B cell (primary cell): Measurements from ENCODE around the gene MAU2. TPM values are rescaled to one million over a fixed set of nuclear protein-coding genes. Genes with fewer than 3 reads are reported as not detected.

ENCODE experiments used
- ATAC-seq: fragments of 200-7000 bp; cut with Tn5 transposase; one replicate; pipeline ENCODE4 v1.10.0; 2021; ENCODE audit warnings: low read depth, mild to moderate bottlenecking, moderate number of reproducible peaks, moderate library complexity
- CTCF ChIA-PET: fragments of 350-600 bp; sonication (Branson Sonifier 250); formaldehyde crosslinking; loops from one replicate; lab custom pipeline; 2021; ENCODE audit warnings: antibody characterized with exemption, inconsistent platforms; lab: Charles Lee
- POLR2A ChIA-PET: fragments of 350-600 bp; sonication (Branson Sonifier 250); formaldehyde crosslinking; loops from one replicate; lab custom pipeline; 2021; ENCODE audit warnings: antibody characterized with exemption; lab: Charles Lee
- DNase-seq: peaks from one replicate; pipeline ENCODE4 v3.0.0; 2013
- H2AFZ ChIP-seq: 2 replicates; pipeline ENCODE4 v1.6.1; 2012; ENCODE audit warnings: mild to moderate bottlenecking, low read depth, low read length; ENCODE audit not compliant: insufficient read depth, poor library complexity, severe bottlenecking
- H3K27ac ChIP-seq, 2 donors: 1 replicate in 1 of 2; 2 replicates in 1 of 2; pipeline ENCODE4 v1.5.1; 2012 to 2013; ENCODE audit warnings: low read length in 2 of 2, mild to moderate bottlenecking in 2 of 2, moderate library complexity in 1 of 2
- H3K27me3 ChIP-seq, 4 experiments: fragments of 200-600 bp in 1 of 4; sonication (generic) in 1 of 4; replicated peaks in 1 of 4; 1 replicate in 2 of 4; 2 replicates in 2 of 4; pipeline versions ENCODE4 v1.6.1 to v1.7.0; 2013 to 2016; ENCODE audit warnings: low read length in 3 of 4, mild to moderate bottlenecking in 2 of 4, mixed read lengths in 1 of 4, moderate library complexity in 1 of 4; ENCODE audit not compliant: insufficient read depth in 4 of 4, control insufficient read depth in 3 of 4; ENCODE audit errors: control extremely low read depth in 1 of 4
- H3K36me3 ChIP-seq, 2 experiments: replicated peaks in 1 of 2; 1 replicate in 1 of 2; 2 replicates in 1 of 2; pipeline versions ENCODE4 v1.6.1 to v1.7.1; 2013; ENCODE audit warnings: low read length in 1 of 2; ENCODE audit not compliant: insufficient read depth in 2 of 2, control insufficient read depth in 1 of 2; ENCODE audit errors: control extremely low read depth in 1 of 2, extremely low read depth in 1 of 2
- H3K4me1 ChIP-seq, 2 donors: fragments of 200-600 bp in 1 of 2; sonication (generic) in 1 of 2; 1 replicate in 1 of 2; 2 replicates in 1 of 2; pipeline versions ENCODE4 v1.5.1 to v1.6.1; 2013 to 2017; ENCODE audit warnings: low read length in 2 of 2; ENCODE audit not compliant: control insufficient read depth in 2 of 2, insufficient read depth in 2 of 2
- H3K4me2 ChIP-seq: replicated peaks from 2 replicates; pipeline ENCODE3; 2012; ENCODE audit warnings: mild to moderate bottlenecking, low read depth, low read length; ENCODE audit not compliant: poor library complexity, severe bottlenecking
- H3K4me3 ChIP-seq, 5 experiments: fragments of 200-600 bp in 1 of 5; sonication (generic) in 1 of 5; 1 replicate in 3 of 5; 2 replicates in 2 of 5; pipeline versions ENCODE4 v1.5.1 to v1.7.0; 2011 to 2016; ENCODE audit warnings: low read length in 4 of 5, mild to moderate bottlenecking in 4 of 5, low read depth in 2 of 5, control low read depth in 1 of 5, moderate library complexity in 1 of 5; ENCODE audit not compliant: insufficient read depth in 1 of 5; ENCODE audit errors: control extremely low read depth in 1 of 5, extremely low read depth in 1 of 5
- H3K79me2 ChIP-seq: fragments of 200-600 bp; sonication (generic); one replicate; pipeline ENCODE4 v1.6.0; 2016; ENCODE audit warnings: low read length; ENCODE audit not compliant: control insufficient read depth, insufficient read depth
- H3K9ac ChIP-seq: fragments of 200-600 bp; sonication (generic); 2 replicates; pipeline ENCODE4 v1.6.1; 2017; ENCODE audit warnings: mild to moderate bottlenecking, low read length, moderate library complexity
- H3K9me3 ChIP-seq, 3 donors: one replicate each; pipeline versions ENCODE4 v1.6.1 to v1.7.1; 2013; ENCODE audit warnings: low read length in 2 of 3; ENCODE audit not compliant: control insufficient read depth in 2 of 3, insufficient read depth in 1 of 3; ENCODE audit errors: control extremely low read depth in 1 of 3
- H4K20me1 ChIP-seq: 2 replicates; pipeline ENCODE4 v1.6.0; 2012; ENCODE audit warnings: mild to moderate bottlenecking, low read length; ENCODE audit not compliant: insufficient read depth, control insufficient read depth, poor library complexity, severe bottlenecking
- H3K27ac Mint-ChIP-seq: one replicate; pipeline ENCODE4 v1.8.0; 2021; ENCODE audit warnings: mixed read lengths
- H3K27me3 Mint-ChIP-seq: one replicate; pipeline ENCODE4 v1.8.0; 2021; ENCODE audit warnings: mixed read lengths
- H3K4me1 Mint-ChIP-seq: one replicate; pipeline ENCODE4 v1.8.0; 2021; ENCODE audit warnings: mixed read lengths
- H3K4me3 Mint-ChIP-seq: one replicate; pipeline ENCODE4 v1.8.0; 2021; ENCODE audit warnings: mixed read lengths
- H3K9me3 Mint-ChIP-seq: one replicate; pipeline ENCODE4 v1.8.0; 2022; ENCODE audit warnings: mixed read lengths; ENCODE audit not compliant: insufficient read depth
- EZH2 ChIP-seq: IDR thresholded peaks from 2 replicates; pipeline ENCODE4 v1.6.1; 2012; ENCODE audit warnings: borderline replicate concordance, low read depth, mild to moderate bottlenecking, moderate library complexity, low read length; ENCODE audit not compliant: insufficient read depth, poor library complexity, severe bottlenecking
- WGBS: methylation state at CpG from one replicate; pipeline ENCODE4 v1.1.5; 2013; ENCODE audit warnings: missing lambda C conversion rate; ENCODE audit not compliant: insufficient coverage; 5-methylcytosine and 5-hydroxymethylcytosine counted together
- intact Hi-C: fragments of 100-400 bp; cut with micrococcal nuclease; formaldehyde crosslinking; loops from one replicate; pipeline ENCODE4 v1.10.0; 2022
- polyA plus RNA-seq: library from polyadenylated mRNA; depleted of rRNA; stranded (reverse); fragments of >200 nt; gene quantifications from 2 replicates; pipeline ENCODE4 v1.2.3, GENCODE V29; 2012
- total RNA-seq, 2 donors: library from RNA; stranded (reverse); fragments of 120-200 nt in 1 of 2; gene quantifications; 1 replicate in 1 of 2; 2 replicates in 1 of 2; pipeline versions ENCODE4 v1.2.3 to v1.2.4, GENCODE V29; 2013 to 2022
- TF ChIP-seq, protein P1 (sequence below): fragments of 200-600 bp; IDR thresholded peaks from one replicate; pipeline ENCODE4 v1.8.0; 2022; ENCODE audit warnings: antibody characterized with exemption, mild to moderate bottlenecking

The MAU2 gene
- total and polyA plus RNA-seq, 2 donors (not counting 1 experiment from before 2014, with no cell fraction given): 87.7 to 199 TPM

DNA sequence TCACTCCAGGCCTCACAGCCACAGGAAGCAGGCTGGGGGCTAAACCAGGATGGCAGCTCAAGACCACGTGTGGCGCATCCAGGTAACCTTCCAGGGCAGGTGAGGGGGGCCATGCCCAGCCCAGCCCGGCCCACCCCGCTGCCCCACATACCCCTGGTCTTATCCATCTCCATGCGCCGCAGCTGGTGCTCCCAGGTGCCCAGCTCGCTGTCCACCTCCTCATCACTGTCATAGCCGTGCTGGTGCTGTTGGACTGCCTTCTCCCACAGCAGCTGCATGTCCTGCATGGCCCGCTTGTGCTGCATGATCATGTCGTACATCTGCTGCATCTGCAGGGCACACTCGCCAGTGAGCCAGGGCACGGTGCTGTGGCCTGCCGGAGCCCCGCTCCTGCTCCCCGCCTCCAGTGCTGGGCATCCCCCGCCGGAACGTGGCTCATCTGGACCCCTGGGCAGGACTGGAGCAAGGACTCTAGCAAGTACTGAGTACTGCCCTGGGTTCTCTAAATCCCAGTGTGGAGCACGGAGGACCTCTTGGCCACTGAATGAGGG lies 41.5 kb upstream of the MAU2 start:
- Mint-ChIP-seq H3K4me3 (no peak overlapping the region), H3K4me1 (no peaks in the 10 kb centered on the region), H3K9me3 (no peaks in the 10 kb centered on the region), H3K27ac (no peak overlapping the region), H3K27me3 (peaks cover 3% of the 10 kb centered on the region)
- TF ChIP-seq, protein P1, sequence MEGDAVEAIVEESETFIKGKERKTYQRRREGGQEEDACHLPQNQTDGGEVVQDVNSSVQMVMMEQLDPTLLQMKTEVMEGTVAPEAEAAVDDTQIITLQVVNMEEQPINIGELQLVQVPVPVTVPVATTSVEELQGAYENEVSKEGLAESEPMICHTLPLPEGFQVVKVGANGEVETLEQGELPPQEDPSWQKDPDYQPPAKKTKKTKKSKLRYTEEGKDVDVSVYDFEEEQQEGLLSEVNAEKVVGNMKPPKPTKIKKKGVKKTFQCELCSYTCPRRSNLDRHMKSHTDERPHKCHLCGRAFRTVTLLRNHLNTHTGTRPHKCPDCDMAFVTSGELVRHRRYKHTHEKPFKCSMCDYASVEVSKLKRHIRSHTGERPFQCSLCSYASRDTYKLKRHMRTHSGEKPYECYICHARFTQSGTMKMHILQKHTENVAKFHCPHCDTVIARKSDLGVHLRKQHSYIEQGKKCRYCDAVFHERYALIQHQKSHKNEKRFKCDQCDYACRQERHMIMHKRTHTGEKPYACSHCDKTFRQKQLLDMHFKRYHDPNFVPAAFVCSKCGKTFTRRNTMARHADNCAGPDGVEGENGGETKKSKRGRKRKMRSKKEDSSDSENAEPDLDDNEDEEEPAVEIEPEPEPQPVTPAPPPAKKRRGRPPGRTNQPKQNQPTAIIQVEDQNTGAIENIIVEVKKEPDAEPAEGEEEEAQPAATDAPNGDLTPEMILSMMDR: no peak
- H3K36me3 ChIP-seq: peaks cover 1 to 71% of the 10 kb centered on the region in 2 experiments
- H3K79me2 ChIP-seq: no peaks in the 10 kb centered on the region
- no peaks in the 10 kb centered on the region for H3K9me3 ChIP-seq
- H3K27me3 ChIP-seq: peaks cover 0 to 2% (median 0%) of the 10 kb centered on the region in 4 experiments
- H3K27ac ChIP-seq: no peak overlapping the region
- H3K4me2 ChIP-seq: no peak overlapping the region
- CTCF ChIA-PET: no interaction called here
- POLR2A ChIA-PET: no interaction called here
- no peaks in the 10 kb centered on the region for H4K20me1 ChIP-seq
- H2AFZ ChIP-seq: no peak overlapping the region
- DNase-seq: no peak
- no peak for ATAC-seq
- H3K4me3 ChIP-seq: no peak overlapping the region
- H3K4me1 ChIP-seq: no peaks in the 10 kb centered on the region
- intact Hi-C loops: no loop called here
- 99% methylated on average over 18 of the region's 19 CpGs for WGBS
- no peak overlapping the region for H3K9ac ChIP-seq

DNA sequence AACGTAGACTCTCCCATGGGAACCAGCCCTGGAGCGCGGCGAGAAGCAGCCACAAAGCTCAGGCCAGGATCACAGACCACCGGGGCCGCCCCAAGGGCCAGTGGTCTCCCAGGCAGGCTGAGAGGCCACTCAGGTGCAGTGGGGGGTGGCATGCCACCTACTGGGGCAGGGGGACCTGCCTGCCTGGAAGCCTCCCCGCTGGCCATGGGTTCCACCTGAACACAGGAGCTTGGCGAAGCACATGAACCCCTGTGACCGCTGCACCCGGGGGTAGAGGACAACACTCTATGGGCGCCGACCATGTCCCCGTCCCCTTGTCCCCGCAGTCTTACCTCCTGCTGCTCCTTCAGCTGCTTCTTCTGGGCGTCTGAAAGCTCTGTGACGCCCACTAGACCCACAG lies 40.8 kb upstream of the MAU2 start:
- intact Hi-C loops: no loop called here
- Mint-ChIP-seq H3K27me3 (no peaks in the 10 kb centered on the region), H3K27ac (no peak overlapping the region), H3K4me1 (no peaks in the 10 kb centered on the region), H3K9me3 (no peaks in the 10 kb centered on the region), H3K4me3 (no peak overlapping the region)
- no peaks in the 10 kb centered on the region for H3K4me1 ChIP-seq
- no peak for ATAC-seq
- DNase-seq: no peak
- no peaks in the 10 kb centered on the region for H3K9me3 ChIP-seq
- no peak overlapping the region for H3K9ac ChIP-seq
- 97% methylated on average over 16 of the region's 16 CpGs for WGBS
- no peak overlapping the region for H3K4me2 ChIP-seq
- ChIA-PET POLR2A (no interaction called here), CTCF (no interaction called here)
- H3K27me3 ChIP-seq: no peaks in the 10 kb centered on the region
- peaks cover 1 to 76% of the 10 kb centered on the region in 2 experiments for H3K36me3 ChIP-seq
- H4K20me1 ChIP-seq: no peaks in the 10 kb centered on the region
- no peak for TF ChIP-seq EZH2
- TF ChIP-seq, protein P1: no peak
- no peak overlapping the region for H2AFZ ChIP-seq
- no peak overlapping the region for H3K27ac ChIP-seq
- H3K79me2 ChIP-seq: no peaks in the 10 kb centered on the region
- H3K4me3 ChIP-seq: no peak overlapping the region
